ENCODE results near the gene ATP10B.

The ATP10B gene

GRCh38 chr5:160793530-160793899 lies 58.5 kb downstream of the ATP10B start:
- Histone ChIP-seq H3K27ac (ENCODE audit: low read depth, low read length) (no peak overlapping the region), H3K79me2 (ENCODE audit: insufficient read depth, low read length) (no peaks in the 10 kb centered on the region), H2AFZ (ENCODE audit: low read depth, low read length, severe bottlenecking) (no peak overlapping the region), H3K4me3 (ENCODE audit: insufficient read depth, low read length, poor library complexity, severe bottlenecking) (no peak overlapping the region), H3K36me3 (ENCODE audit: low read length) (no peaks in the 10 kb centered on the region), H3F3A (ENCODE audit: insufficient read depth) (no peaks in the 10 kb centered on the region), H3K9ac (ENCODE audit: low read length) (no peak overlapping the region), H3K27me3 (ENCODE audit: low read length) (no peaks in the 10 kb centered on the region), H3K4me2 (ENCODE audit: low read depth, low read length, poor library complexity, severe bottlenecking) (no peak overlapping the region), H3K9me2 (replicated peaks; ENCODE audit: insufficient read depth, low read length) (no peaks in the 10 kb centered on the region), H3K9me3 (ENCODE audit: insufficient read depth, low read length) (no peaks in the 10 kb centered on the region), H4K20me1 (ENCODE audit: low read depth, low read length) (no peaks in the 10 kb centered on the region)
- TF ChIP-seq, protein P1, sequence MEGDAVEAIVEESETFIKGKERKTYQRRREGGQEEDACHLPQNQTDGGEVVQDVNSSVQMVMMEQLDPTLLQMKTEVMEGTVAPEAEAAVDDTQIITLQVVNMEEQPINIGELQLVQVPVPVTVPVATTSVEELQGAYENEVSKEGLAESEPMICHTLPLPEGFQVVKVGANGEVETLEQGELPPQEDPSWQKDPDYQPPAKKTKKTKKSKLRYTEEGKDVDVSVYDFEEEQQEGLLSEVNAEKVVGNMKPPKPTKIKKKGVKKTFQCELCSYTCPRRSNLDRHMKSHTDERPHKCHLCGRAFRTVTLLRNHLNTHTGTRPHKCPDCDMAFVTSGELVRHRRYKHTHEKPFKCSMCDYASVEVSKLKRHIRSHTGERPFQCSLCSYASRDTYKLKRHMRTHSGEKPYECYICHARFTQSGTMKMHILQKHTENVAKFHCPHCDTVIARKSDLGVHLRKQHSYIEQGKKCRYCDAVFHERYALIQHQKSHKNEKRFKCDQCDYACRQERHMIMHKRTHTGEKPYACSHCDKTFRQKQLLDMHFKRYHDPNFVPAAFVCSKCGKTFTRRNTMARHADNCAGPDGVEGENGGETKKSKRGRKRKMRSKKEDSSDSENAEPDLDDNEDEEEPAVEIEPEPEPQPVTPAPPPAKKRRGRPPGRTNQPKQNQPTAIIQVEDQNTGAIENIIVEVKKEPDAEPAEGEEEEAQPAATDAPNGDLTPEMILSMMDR (IDR thresholded peaks at IDR 0.05; ENCODE audit: insufficient read depth, low read length, poor library complexity, severe bottlenecking) = no peak
- TF ChIP-seq EZH2phosphoT487 (conservative IDR thresholded peaks at IDR 0.05; ENCODE audit: low read length) = no peak

- Histone ChIP-seq H4K20me1 (ENCODE audit: low read depth, low read length) (no peaks in the 10 kb centered on the region), H3K9me3 (ENCODE audit: insufficient read depth, low read length) (no peaks in the 10 kb centered on the region), H3K9me2 (replicated peaks; ENCODE audit: insufficient read depth, low read length) (no peaks in the 10 kb centered on the region), H2AFZ (ENCODE audit: low read depth, low read length, severe bottlenecking) (no peak overlapping the region), H3K79me2 (ENCODE audit: insufficient read depth, low read length) (no peaks in the 10 kb centered on the region), H3K27ac (ENCODE audit: low read depth, low read length) (no peak overlapping the region), H3K4me2 (ENCODE audit: low read depth, low read length, poor library complexity, severe bottlenecking) (no peak overlapping the region), H3K27me3 (ENCODE audit: low read length) (no peaks in the 10 kb centered on the region), H3F3A (ENCODE audit: insufficient read depth) (no peaks in the 10 kb centered on the region), H3K4me3 (ENCODE audit: insufficient read depth, low read length, poor library complexity, severe bottlenecking) (no peak overlapping the region), H3K36me3 (ENCODE audit: low read length) (no peaks in the 10 kb centered on the region), H3K9ac (ENCODE audit: low read length) (no peak overlapping the region)
- TF ChIP-seq EZH2phosphoT487 (conservative IDR thresholded peaks at IDR 0.05; ENCODE audit: low read length) = no peak
- TF ChIP-seq, protein P1 (IDR thresholded peaks at IDR 0.05; ENCODE audit: insufficient read depth, low read length, poor library complexity, severe bottlenecking) = no peak
Observed at GRCh38 chr5:160792732-160793529, 59.1 kb downstream of the ATP10B start.

GRCh38 chr5:160792281-160792680 lies 59.7 kb downstream of the ATP10B start:
- no peaks in the 10 kb centered on the region for H4K20me1 ChIP-seq (ENCODE audit: low read depth, low read length)
- no peak overlapping the region for H3K9ac ChIP-seq (ENCODE audit: low read length)
- H3F3A ChIP-seq (ENCODE audit: insufficient read depth) = no peaks in the 10 kb centered on the region
- no peak overlapping the region for H2AFZ ChIP-seq (ENCODE audit: low read depth, low read length, severe bottlenecking)
- no peak overlapping the region for H3K4me3 ChIP-seq (ENCODE audit: insufficient read depth, low read length, poor library complexity, severe bottlenecking)
- no peaks in the 10 kb centered on the region for H3K9me2 ChIP-seq (replicated peaks; ENCODE audit: insufficient read depth, low read length)
- no peak overlapping the region for H3K4me2 ChIP-seq (ENCODE audit: low read depth, low read length, poor library complexity, severe bottlenecking)
- no peaks in the 10 kb centered on the region for H3K79me2 ChIP-seq (ENCODE audit: insufficient read depth, low read length)
- TF ChIP-seq EZH2phosphoT487 (conservative IDR thresholded peaks at IDR 0.05; ENCODE audit: low read length) = no peak
- TF ChIP-seq, protein P1 (IDR thresholded peaks at IDR 0.05; ENCODE audit: insufficient read depth, low read length, poor library complexity, severe bottlenecking) = no peak
- no peak overlapping the region for H3K27ac ChIP-seq (ENCODE audit: low read depth, low read length)
- H3K9me3 ChIP-seq (ENCODE audit: insufficient read depth, low read length) = no peaks in the 10 kb centered on the region
- H3K27me3 ChIP-seq (ENCODE audit: low read length) = no peaks in the 10 kb centered on the region
- H3K36me3 ChIP-seq (ENCODE audit: low read length) = no peaks in the 10 kb centered on the region
